SK-N-SH (cell line): Measurements from ENCODE around the gene RCE1. TPM values are rescaled to one million over a fixed set of nuclear protein-coding genes. Genes with fewer than 3 reads are reported as not detected.

Experiments used
- CTCF ChIA-PET: fragments of 300-600, 350-600 bp; formaldehyde crosslinking; extraction: SDS; loops from one replicate; lab custom pipeline; 2021; lab: Yijun Ruan, JAX
- POLR2A ChIA-PET: fragments of 350-600 bp; sonication (Branson Sonifier 250); formaldehyde crosslinking; extraction: SDS; loops from one replicate; lab custom pipeline; 2020; ENCODE audit warnings: antibody characterized with exemption, inconsistent platforms; lab: Yijun Ruan, JAX
- DNase-seq: peaks from one replicate; pipeline ENCODE4 v3.0.0; 2012
- H2AFZ ChIP-seq: fragments of 200-600 bp; sonication (generic); 2 replicates; pipeline ENCODE4 v1.8.1; 2016; ENCODE audit warnings: antibody characterized with exemption, mild to moderate bottlenecking, low read depth
- H3F3A ChIP-seq: fragments of 200-600 bp; sonication (generic); replicated peaks from 2 replicates; pipeline ENCODE3; 2016; ENCODE audit warnings: antibody characterized with exemption, mild to moderate bottlenecking; ENCODE audit not compliant: insufficient read depth
- H3K27ac ChIP-seq, 2 experiments: fragments of 200-500 bp in 1 of 2; fragments of 200-600 bp in 1 of 2; sonication (Bioruptor generic) in 1 of 2; sonication (generic), shearing (Covaris generic) in 1 of 2; 2 replicates each; pipeline versions ENCODE4 v1.5.1 to v1.6.1; 2014 to 2016; ENCODE audit warnings: low read depth in 2 of 2, inconsistent platforms in 1 of 2, low read length in 1 of 2, mild to moderate bottlenecking in 1 of 2, mixed read lengths in 1 of 2
- H3K27me3 ChIP-seq: fragments of 200-600 bp; sonication (generic), shearing (Covaris generic); 2 replicates; pipeline ENCODE4 v1.6.1; 2016; ENCODE audit warnings: mixed run types; ENCODE audit not compliant: insufficient read depth
- H3K36me3 ChIP-seq, 2 experiments: fragments of 200-500 bp in 1 of 2; fragments of 200-600 bp in 1 of 2; sonication (Bioruptor generic) in 1 of 2; sonication (generic) in 1 of 2; replicated peaks in 1 of 2; 2 replicates each; pipeline versions ENCODE3 to v1.5.1; 2014 to 2016; ENCODE audit warnings: low read length in 1 of 2, mild to moderate bottlenecking in 1 of 2; ENCODE audit not compliant: insufficient read depth in 2 of 2, control insufficient read depth in 1 of 2
- H3K4me1 ChIP-seq, 2 experiments: fragments of 200-500 bp in 1 of 2; fragments of 200-600 bp in 1 of 2; sonication (Bioruptor generic) in 1 of 2; sonication (generic), shearing (Covaris generic) in 1 of 2; 2 replicates each; pipeline versions ENCODE4 v1.5.1 to v1.6.1; 2014 to 2016; ENCODE audit warnings: low read depth in 1 of 2, low read length in 1 of 2, mixed run types in 1 of 2; ENCODE audit not compliant: insufficient read depth in 2 of 2, control insufficient read depth in 1 of 2
- H3K4me2 ChIP-seq: fragments of 200-600 bp; sonication (generic), shearing (Covaris generic); 2 replicates; pipeline ENCODE4 v1.6.1; 2017; ENCODE audit warnings: mixed run types
- H3K4me3 ChIP-seq, 2 experiments: fragments of 200-500 bp in 1 of 2; fragments of 200-600 bp in 1 of 2; sonication (Bioruptor generic) in 1 of 2; sonication (generic), shearing (Covaris generic) in 1 of 2; 2 replicates each; pipeline versions ENCODE4 v1.5.1 to v1.8.1; 2014 to 2016; ENCODE audit warnings: low read depth in 2 of 2, inconsistent platforms in 1 of 2, low read length in 1 of 2, mild to moderate bottlenecking in 1 of 2, mixed read lengths in 1 of 2, moderate library complexity in 1 of 2
- H3K79me2 ChIP-seq: fragments of 200-600 bp; sonication (generic); 2 replicates; pipeline ENCODE4 v1.8.1; 2017; ENCODE audit warnings: mild to moderate bottlenecking; ENCODE audit not compliant: insufficient read depth
- H3K9ac ChIP-seq: fragments of 200-600 bp; sonication (generic); 2 replicates; pipeline ENCODE4 v1.6.1; 2017; ENCODE audit warnings: mixed run types
- H3K9me2 ChIP-seq: fragments of 200-600 bp; sonication (generic); 2 replicates; pipeline ENCODE4 v1.6.1; 2017; ENCODE audit warnings: mixed run types
- H3K9me3 ChIP-seq: fragments of 200-600 bp; sonication (generic); 2 replicates; pipeline ENCODE4 v1.6.1; 2017; ENCODE audit warnings: mixed run types, mild to moderate bottlenecking, moderate library complexity
- H4K20me1 ChIP-seq: fragments of 200-600 bp; sonication (generic); 2 replicates; pipeline ENCODE4 v1.6.1; 2017; ENCODE audit warnings: mild to moderate bottlenecking, mixed run types; ENCODE audit not compliant: insufficient read depth
- CHD2 ChIP-seq: fragments of 150-350 bp; IDR thresholded peaks from 2 replicates; pipeline ENCODE4 v1.6.1; 2018; ENCODE audit warnings: low read length; ENCODE audit not compliant: partially characterized antibody
- CTCF ChIP-seq: fragments of 200-600 bp; sonication (generic); IDR thresholded peaks from 2 replicates; pipeline ENCODE4 v1.6.1; 2017; ENCODE audit warnings: antibody characterized with exemption, mild to moderate bottlenecking, moderate library complexity
- EP300 ChIP-seq, 2 experiments: IDR thresholded peaks; 2 replicates each; pipeline versions ENCODE4 v1.4.0 to v1.6.1; 2012; ENCODE audit warnings: borderline replicate concordance in 1 of 2, low read depth in 1 of 2, low read length in 1 of 2
- EZH2phosphoT487 ChIP-seq: fragments of 200-600 bp; sonication (generic); IDR thresholded peaks from 2 replicates; pipeline ENCODE4 v1.6.1; 2017; ENCODE audit warnings: low read depth, mixed run types, mild to moderate bottlenecking, antibody characterized with exemption, moderate library complexity, borderline replicate concordance
- FOSL2 ChIP-seq: IDR thresholded peaks from 2 replicates; pipeline ENCODE4 v1.4.0; 2012; ENCODE audit warnings: low read depth, mild to moderate bottlenecking, moderate library complexity, borderline replicate concordance
- FOXM1 ChIP-seq: IDR thresholded peaks from 2 replicates; pipeline ENCODE4 v1.4.0; 2012; ENCODE audit warnings: low read depth, mild to moderate bottlenecking
- IRF3 ChIP-seq: fragments of 150-350 bp; IDR thresholded peaks from 2 replicates; pipeline ENCODE4 v1.6.1; 2016; ENCODE audit warnings: mild to moderate bottlenecking, low read depth, low read length
- MAX ChIP-seq: IDR thresholded peaks from 2 replicates; pipeline ENCODE4 v1.4.0; 2012; ENCODE audit warnings: low read depth
- MEF2A ChIP-seq: IDR thresholded peaks from 2 replicates; pipeline ENCODE4 v1.4.0; 2012; ENCODE audit warnings: low read depth, borderline replicate concordance
- MXI1 ChIP-seq: IDR thresholded peaks from 2 replicates; pipeline ENCODE4 v1.6.1; 2012; ENCODE audit warnings: mild to moderate bottlenecking, low read depth, low read length, improper control_type of control experiment
- NFIC ChIP-seq: IDR thresholded peaks from 2 replicates; pipeline ENCODE4 v1.4.0; 2012; ENCODE audit warnings: borderline replicate concordance
- NRF1 ChIP-seq: IDR thresholded peaks from 2 replicates; pipeline ENCODE4 v1.6.1; 2012; ENCODE audit warnings: low read depth, mild to moderate bottlenecking, low read length
- PBX3 ChIP-seq: IDR thresholded peaks from 2 replicates; pipeline ENCODE4; 2012
- POLR2AphosphoS5 ChIP-seq: IDR thresholded peaks from 2 replicates; pipeline ENCODE4 v1.6.1; 2012; ENCODE audit warnings: low read depth, low read length
- SIN3A ChIP-seq: IDR thresholded peaks from 2 replicates; pipeline ENCODE4 v1.6.1; 2012; ENCODE audit warnings: low read depth, mild to moderate bottlenecking, low read length, moderate library complexity, borderline replicate concordance
- TEAD4 ChIP-seq: IDR thresholded peaks from 2 replicates; pipeline ENCODE4 v1.4.0; 2012; ENCODE audit warnings: mild to moderate bottlenecking, borderline replicate concordance; ENCODE audit not compliant: insufficient read depth
- USF1 ChIP-seq: IDR thresholded peaks from 2 replicates; pipeline ENCODE4 v1.4.0; 2012; ENCODE audit warnings: low read depth, borderline replicate concordance
- WGBS: methylation state at CpG from one replicate; pipeline ENCODE4 v1.1.6; 2017; ENCODE audit warnings: low lambda C conversion rate; 5-methylcytosine and 5-hydroxymethylcytosine counted together
- polyA plus RNA-seq, 3 experiments: library from polyadenylated mRNA; depleted of rRNA; stranded (reverse); fragments of >200 nt; gene quantifications; 2 replicates each; pipeline ENCODE4 v1.2.3, GENCODE V29; 2012

Gene RCE1
- polyA plus RNA-seq, 1 of the 3 experiments (the other 2 are of a cell fraction), result 25.0 TPM

- CTCF ChIA-PET, result interaction anchor here (1.0 to 2.2 kb wide), 5 partner anchors 13 to 133 kb away, joined by 3 to 5 read pairs (median 3); partner anchors contain the start of gene RCE1
- DNase-seq, result peak; percentile 90
Measured at GRCh38 chr11:66856496-66857233, 13.4 kb downstream of the RCE1 start, which contains the start of gene LRFN4. TSS of gene LRFN4 (plus strand) at chr11:66857064. CDS start at chr11:66857745, 681 bp downstream.

More at GRCh38 chr11:66856496-66857233, 13.4 kb downstream of the RCE1 start, which contains the start of gene LRFN4:
- H3K4me3 ChIP-seq, result peak within 1 kb of the TSS; percentile 81 to 83
- WGBS, result 0% methylated on average over 14 of the region's 103 CpGs
- no peaks in the 10 kb centered on the region for H4K20me1 ChIP-seq
- H3F3A ChIP-seq, result no peaks in the 10 kb centered on the region
- peaks cover 14% of the 10 kb centered on the region for H3K79me2 ChIP-seq
- H3K27ac ChIP-seq, result peak within 1 kb of the TSS; percentile 59 to 76
- H3K4me2 ChIP-seq, result peak within 1 kb of the TSS; percentile 91
- H3K9ac ChIP-seq, result peak within 1 kb of the TSS; percentile 81
- TF ChIP-seq EZH2phosphoT487, result no peak
- no peak for TF ChIP-seq EP300 (IDR thresholded peaks at IDR 0.05; ENCODE audit: borderline replicate concordance in 1 of 2, low read depth in 1 of 2, low read length in 1 of 2)
- TF ChIP-seq IRF3, result no peak
- TF ChIP-seq CTCF, result no peak
- TF ChIP-seq FOSL2, result no peak
- TF ChIP-seq MEF2A, result no peak
- peak; percentile 79 for TF ChIP-seq USF1
- TF ChIP-seq FOXM1, result no peak
- TF ChIP-seq POLR2AphosphoS5, result no peak
- no peak for TF ChIP-seq TEAD4
- no peak for TF ChIP-seq NFIC
- TF ChIP-seq NRF1, result no peak
- TF ChIP-seq MXI1, result peak; percentile 77
- TF ChIP-seq SIN3A, result 0 out of 2 replicates have a peak, but pooled peaks have one; percentile 64
- TF ChIP-seq CHD2, result no peak
- TF ChIP-seq PBX3, result no peak
- peak; percentile 52; the same call in 1 of the 2 replicates for TF ChIP-seq MAX
- no peaks in the 10 kb centered on the region for H3K9me3 ChIP-seq
- POLR2A ChIA-PET, result interaction anchor here (0.9 to 2.2 kb wide), 2 partner anchors 14 to 102 kb away, joined by 4 to 14 read pairs; partner anchors contain the start of genes PC and RCE1
- peaks cover 0 to 2% of the 10 kb centered on the region in 2 experiments for H3K36me3 ChIP-seq
- H2AFZ ChIP-seq, result peak within 1 kb of the TSS; percentile 72; the same call in 1 of the 2 replicates
- H3K9me2 ChIP-seq, result no peaks in the 10 kb centered on the region
- no peaks in the 10 kb centered on the region for H3K27me3 ChIP-seq
- peaks cover 0 to 10% of the 10 kb centered on the region in 2 experiments; a peak in 2 of 4 replicates for H3K4me1 ChIP-seq
